NCI-H2029 (cell line): ENCODE data around the gene TREH.
"Not testable (repeated sequence)": the region's sequence is repeated elsewhere in the genome, so short reads cannot be mapped to it uniquely, and the experiment has no call there.

Source experiments
- DNase-seq: peaks from one replicate; lab custom pipeline; 2025; lab: John Stamatoyannopoulos, UW

The TREH gene

GRCh38 chr11:118696673-118697226 is 17.3 kb upstream of the TREH start:
- no peak for DNase-seq

- DNase-seq, result no peak
Measured at GRCh38 chr11:118694771-118695170, 15.3 kb upstream of the TREH start.

GRCh38 chr11:118694185-118694584 is 14.7 kb upstream of the TREH start:
- no peak for DNase-seq

- DNase-seq, result no peak
Measured at GRCh38 chr11:118691926-118692830, 12.7 kb upstream of the TREH start.

- no peak for DNase-seq
Measured at GRCh38 chr11:118690553-118691304, 11.3 kb upstream of the TREH start.

- peak; percentile 85 for DNase-seq
Measured at GRCh38 chr11:118689852-118690552, 10.6 kb upstream of the TREH start.

- DNase-seq, result no peak
Measured at GRCh38 chr11:118689503-118689851, 10.0 kb upstream of the TREH start.

GRCh38 chr11:118688851-118689502 is 9.5 kb upstream of the TREH start:
- DNase-seq, result no peak

- DNase-seq, result not testable (repeated sequence)
Measured at GRCh38 chr11:118688339-118688738, 8.9 kb upstream of the TREH start.

- DNase-seq, result no peak
Measured at GRCh38 chr11:118687906-118688305, 8.5 kb upstream of the TREH start.

GRCh38 chr11:118684187-118684586 is 4.7 kb upstream of the TREH start:
- no peak for DNase-seq

GRCh38 chr11:118682939-118683338 is 3.5 kb upstream of the TREH start:
- not testable (repeated sequence) for DNase-seq

- DNase-seq, result no peak
Measured at GRCh38 chr11:118682372-118682771, 2.9 kb upstream of the TREH start.

GRCh38 chr11:118678908-118679307 is 542 bp downstream of the TREH start:
- not testable (repeated sequence) for DNase-seq

- no peak for DNase-seq
Measured at GRCh38 chr11:118677977-118678376, 1.5 kb downstream of the TREH start.

GRCh38 chr11:118674082-118674435 is 5.4 kb downstream of the TREH start:
- no peak for DNase-seq

GRCh38 chr11:118673361-118674081 is 5.9 kb downstream of the TREH start:
- DNase-seq, result no peak

- no peak for DNase-seq
Measured at GRCh38 chr11:118672846-118673245, 6.6 kb downstream of the TREH start.

- no peak for DNase-seq
Measured at GRCh38 chr11:118671254-118671653, 8.2 kb downstream of the TREH start.

GRCh38 chr11:118670063-118670462 is 9.4 kb downstream of the TREH start:
- no peak for DNase-seq

GRCh38 chr11:118666371-118666770 is 13.1 kb downstream of the TREH start:
- DNase-seq, result no peak
